KBM-7 (cell line): ENCODE data around the gene GPRC5B.

Experiments
- DNase-seq: peaks from one replicate; pipeline ENCODE4 v3.0.0-alpha.2; 2015
- in situ Hi-C: fragments of 300-500 bp; cut with MboI; formaldehyde crosslinking; loops from 2 replicates; pipeline ENCODE4 v1.14.3; 2020; ENCODE audit warnings: low sequenced_read_pairs, low pct_unique_long_range_greater_than_20kb, mixed read lengths

GPRC5B gene

GRCh38 chr16:19884611-19885450 lies at the start of gene GPRC5B:
TSS of gene GPRC5B (minus strand) at chr16:19884848. CDS start at chr16:19872845, 12,003 bp downstream.
- peak; percentile 30 for DNase-seq

GRCh38 chr16:19933740-19934139 lies 49.1 kb upstream of the GPRC5B start:
- in situ Hi-C loops, result no loop called here

More at GRCh38 chr16:19884611-19885450, at the start of gene GPRC5B:
- in situ Hi-C loops, result loop anchor here (10.0 kb wide), 1 partner anchor 290 kb away; no protein-coding TSS in a partner anchor

GRCh38 chr16:19929062-19929511 lies 44.4 kb upstream of the GPRC5B start:
- DNase-seq, result no peak
- in situ Hi-C loops, result no loop called here

More at GRCh38 chr16:19933740-19934139, 49.1 kb upstream of the GPRC5B start:
- DNase-seq, result no peak

- no peak for DNase-seq
- in situ Hi-C loops, result no loop called here
Measured at GRCh38 chr16:19928432-19928831, 43.8 kb upstream of the GPRC5B start.

- DNase-seq, result no peak
- in situ Hi-C loops, result no loop called here
Measured at GRCh38 chr16:19926449-19927390, 42.1 kb upstream of the GPRC5B start.

- in situ Hi-C loops, result loop anchor here (25.0 kb wide), 1 partner anchor 464 kb away; no protein-coding TSS in a partner anchor
- DNase-seq, result no peak
Measured at GRCh38 chr16:19923396-19923795, 38.7 kb upstream of the GPRC5B start.

GRCh38 chr16:19919142-19919541 lies 34.5 kb upstream of the GPRC5B start:
- in situ Hi-C loops, result loop anchor here (25.0 kb wide), 1 partner anchor 468 kb away; no protein-coding TSS in a partner anchor
- no peak for DNase-seq

- in situ Hi-C loops, result loop anchor here (25.0 kb wide), 1 partner anchor 471 kb away; no protein-coding TSS in a partner anchor
- DNase-seq, result no peak
Measured at GRCh38 chr16:19916064-19916463, 31.4 kb upstream of the GPRC5B start.

- DNase-seq, result no peak
- in situ Hi-C loops, result loop anchor here (25.0 kb wide), 1 partner anchor 472 kb away; no protein-coding TSS in a partner anchor
Measured at GRCh38 chr16:19914877-19915276, 30.2 kb upstream of the GPRC5B start.

- no peak for DNase-seq
- in situ Hi-C loops, result loop anchor here (25.0 kb wide), 1 partner anchor 474 kb away; no protein-coding TSS in a partner anchor
Measured at GRCh38 chr16:19913340-19913645, 28.6 kb upstream of the GPRC5B start.

GRCh38 chr16:19912455-19913339 lies 28.0 kb upstream of the GPRC5B start:
- no peak for DNase-seq
- in situ Hi-C loops, result loop anchor here (25.0 kb wide), 1 partner anchor 475 kb away; no protein-coding TSS in a partner anchor

- in situ Hi-C loops, result loop anchor here (25.0 kb wide), 1 partner anchor 475 kb away; no protein-coding TSS in a partner anchor
Measured at GRCh38 chr16:19911747-19912454, 27.3 kb upstream of the GPRC5B start.

GRCh38 chr16:19911204-19911603 lies 26.6 kb upstream of the GPRC5B start:
- no peak for DNase-seq
- in situ Hi-C loops, result loop anchor here (25.0 kb wide), 1 partner anchor 476 kb away; no protein-coding TSS in a partner anchor

More at GRCh38 chr16:19911747-19912454, 27.3 kb upstream of the GPRC5B start:
- DNase-seq, result no peak

- in situ Hi-C loops, result loop anchor here (25.0 kb wide), 1 partner anchor 477 kb away; no protein-coding TSS in a partner anchor
- DNase-seq, result no peak
Measured at GRCh38 chr16:19909750-19910322, 25.2 kb upstream of the GPRC5B start.

- in situ Hi-C loops, result loop anchor here (25.0 kb wide), 1 partner anchor 478 kb away; no protein-coding TSS in a partner anchor
- DNase-seq, result no peak
Measured at GRCh38 chr16:19908921-19909320, 24.3 kb upstream of the GPRC5B start.

- peak; percentile 78 for DNase-seq
- in situ Hi-C loops, result loop anchor here (25.0 kb wide), 1 partner anchor 480 kb away; no protein-coding TSS in a partner anchor
Measured at GRCh38 chr16:19907161-19907992, 22.7 kb upstream of the GPRC5B start.
